K562 (cell line): Measurements from ENCODE around the gene PGAP2. TPM values are rescaled to one million over a fixed set of nuclear protein-coding genes. Genes with fewer than 3 reads are reported as not detected.

Experiments
- ATF4 ChIP-seq: fragments of 450-650 bp; formaldehyde crosslinking; IDR thresholded peaks from 2 replicates; pipeline ENCODE4 v1.4.0; 2022; ENCODE audit warnings: mild to moderate bottlenecking, moderate library complexity
- BRD4 ChIP-seq: fragments of 200-600 bp; sonication (generic); IDR thresholded peaks from 2 replicates; pipeline ENCODE4 v1.6.1; 2017; ENCODE audit warnings: inconsistent platforms
- CBFA2T2 ChIP-seq: fragments of 450-650 bp; conservative IDR thresholded peaks from 2 replicates; pipeline ENCODE4 v1.6.1; 2017; ENCODE audit warnings: mild to moderate bottlenecking
- CEBPB ChIP-seq: fragments of 450-650 bp; IDR thresholded peaks from 2 replicates; pipeline ENCODE4 v1.6.1; 2016; ENCODE audit warnings: missing genetic modification characterization, missing compliant biosample characterization
- DDX20 ChIP-seq: fragments of 450-650 bp; IDR thresholded peaks from 2 replicates; pipeline ENCODE4 v1.6.1; 2016; ENCODE audit warnings: missing genetic modification characterization, low read depth, mild to moderate bottlenecking, missing compliant biosample characterization, moderate library complexity
- GMEB1 ChIP-seq: fragments of 250-450 bp; sonication (Bioruptor Pico); IDR thresholded peaks from 2 replicates; pipeline ENCODE4 v1.4.0; 2020; ENCODE audit warnings: mild to moderate bottlenecking
- HMGN3 ChIP-seq: IDR thresholded peaks from 2 replicates; pipeline ENCODE4 v1.6.1; 2011; ENCODE audit warnings: borderline replicate concordance, low read depth, mild to moderate bottlenecking, mixed read lengths, low read length; ENCODE audit not compliant: insufficient read length; ENCODE audit errors: extremely low read depth
- PPARD ChIP-seq: fragments of 250-450 bp; sonication (Bioruptor Pico); IDR thresholded peaks from 2 replicates; pipeline ENCODE4 v1.8.0; 2022; ENCODE audit warnings: inconsistent platforms, mild to moderate bottlenecking, moderate library complexity
- SPI1 ChIP-seq: IDR thresholded peaks from 2 replicates; pipeline ENCODE4 v1.6.1; 2011; ENCODE audit warnings: low read depth, low read length, control low read depth, borderline replicate concordance
- SRSF9 ChIP-seq: fragments of 200-400 bp; formaldehyde crosslinking; IDR thresholded peaks from 2 replicates; pipeline ENCODE4 v1.6.1; 2017; ENCODE audit warnings: low read depth, low read length, borderline replicate concordance
- SUPT5H ChIP-seq: fragments of 450-650 bp; IDR thresholded peaks from 2 replicates; pipeline ENCODE4 v1.6.1; 2016
- ZNF354B ChIP-seq: fragments of 250-450 bp; sonication (Bioruptor Pico); IDR thresholded peaks from 2 replicates; pipeline ENCODE4 v1.4.0; 2020
- ZNF778 ChIP-seq: fragments of 450-650 bp; formaldehyde crosslinking; IDR thresholded peaks from 2 replicates; pipeline ENCODE4 v1.4.0; 2020; ENCODE audit warnings: mild to moderate bottlenecking, moderate library complexity
- polyA plus RNA-seq, 8 experiments: library from polyadenylated mRNA; depleted of rRNA in 4 of 8; stranded (reverse) in 5 of 8; unstranded in 3 of 8; fragments of >200 nt; fragmentation: Nextera tagmentation in 2 of 8; fragmentation: Illumina TruSeq in 1 of 8; extraction: Ambion mirVana in 2 of 8; extraction: Trizol in 1 of 8; gene quantifications; 2 replicates each; pipeline versions ENCODE4 v1.2.1 to v1.2.3, GENCODE V29; 2011 to 2014; ENCODE audit warnings: inconsistent platforms in 1 of 8, missing spikeins in 1 of 8
- total RNA-seq, 7 experiments: library from RNA; depleted of rRNA in 6 of 7; stranded (reverse); fragments of >200 nt in 6 of 7; fragmentation: Illumina TruSeq in 2 of 7; extraction: Trizol in 2 of 7; gene quantifications; 2 replicates each; pipeline versions ENCODE4 v1.2.1 to v1.2.3, GENCODE V29; 2011 to 2021; ENCODE audit warnings: low replicate concordance in 1 of 7
- TF ChIP-seq, protein P1 (sequence below): fragments of 250-450 bp; sonication (Bioruptor Pico); IDR thresholded peaks from 2 replicates; pipeline ENCODE4 v1.8.0; 2021; ENCODE audit warnings: mild to moderate bottlenecking, moderate library complexity
- TF ChIP-seq, protein P2 (sequence below): sonication (generic); formaldehyde crosslinking; IDR thresholded peaks from 2 replicates; pipeline ENCODE4 v1.8.1; 2023; ENCODE audit warnings: mild to moderate bottlenecking, missing genetic modification reagents
- TF ChIP-seq, protein P3 (sequence below), 2 experiments: fragments of 200-800 bp in 1 of 2; sonication (Bioruptor generic) in 1 of 2; sonication (generic) in 1 of 2; formaldehyde crosslinking in 1 of 2; IDR thresholded peaks in 1 of 2; conservative IDR thresholded peaks in 1 of 2; 2 replicates each; pipeline versions ENCODE4 v1.5.0 to v1.6.1; 2016 to 2020; ENCODE audit warnings: missing compliant biosample characterization in 1 of 2, missing genetic modification characterization in 1 of 2, missing genetic modification reagents in 1 of 2
- TF ChIP-seq, protein P4 (sequence below), 3 experiments: fragments of 200-800 bp in 1 of 3; sonication (Bioruptor generic) in 1 of 3; sonication (generic) in 1 of 3; formaldehyde crosslinking in 1 of 3; IDR thresholded peaks; 2 replicates each; pipeline versions ENCODE4 v1.6.1 to v1.8.0; 2016 to 2022; ENCODE audit warnings: mild to moderate bottlenecking in 2 of 3, missing compliant biosample characterization in 2 of 3, missing genetic modification characterization in 2 of 3, missing genetic modification reagents in 1 of 3

Gene PGAP2
- total and polyA plus RNA-seq, 9 of the 15 experiments (the other 6 are each of a cell fraction or from before 2014, with no cell fraction given) = 17.9 to 47.2 (median 33.7) TPM

GRCh38 chr11:3834664-3835461, 26.5 kb downstream of the PGAP2 start (continued):
- TF ChIP-seq GMEB1 (CRISPR knock-in tag) (no peak), SUPT5H (no peak), ZNF778 (CRISPR knock-in tag) (no peak), PPARD (CRISPR knock-in tag) (no peak), ATF4 (CRISPR knock-in tag) (peak; percentile 76), SPI1 (peak; percentile 92), BRD4 (no peak; the same call in 1 of the 2 replicates), DDX20 (no peak), CEBPB (tag) (peak; percentile 92), SRSF9 (no peak), ZNF354B (CRISPR knock-in tag) (no peak), HMGN3 (peak; percentile 55), CBFA2T2 (peak; percentile 68)
- TF ChIP-seq, protein P1, sequence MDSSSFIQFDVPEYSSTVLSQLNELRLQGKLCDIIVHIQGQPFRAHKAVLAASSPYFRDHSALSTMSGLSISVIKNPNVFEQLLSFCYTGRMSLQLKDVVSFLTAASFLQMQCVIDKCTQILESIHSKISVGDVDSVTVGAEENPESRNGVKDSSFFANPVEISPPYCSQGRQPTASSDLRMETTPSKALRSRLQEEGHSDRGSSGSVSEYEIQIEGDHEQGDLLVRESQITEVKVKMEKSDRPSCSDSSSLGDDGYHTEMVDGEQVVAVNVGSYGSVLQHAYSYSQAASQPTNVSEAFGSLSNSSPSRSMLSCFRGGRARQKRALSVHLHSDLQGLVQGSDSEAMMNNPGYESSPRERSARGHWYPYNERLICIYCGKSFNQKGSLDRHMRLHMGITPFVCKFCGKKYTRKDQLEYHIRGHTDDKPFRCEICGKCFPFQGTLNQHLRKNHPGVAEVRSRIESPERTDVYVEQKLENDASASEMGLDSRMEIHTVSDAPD = no peak
- TF ChIP-seq, protein P2, sequence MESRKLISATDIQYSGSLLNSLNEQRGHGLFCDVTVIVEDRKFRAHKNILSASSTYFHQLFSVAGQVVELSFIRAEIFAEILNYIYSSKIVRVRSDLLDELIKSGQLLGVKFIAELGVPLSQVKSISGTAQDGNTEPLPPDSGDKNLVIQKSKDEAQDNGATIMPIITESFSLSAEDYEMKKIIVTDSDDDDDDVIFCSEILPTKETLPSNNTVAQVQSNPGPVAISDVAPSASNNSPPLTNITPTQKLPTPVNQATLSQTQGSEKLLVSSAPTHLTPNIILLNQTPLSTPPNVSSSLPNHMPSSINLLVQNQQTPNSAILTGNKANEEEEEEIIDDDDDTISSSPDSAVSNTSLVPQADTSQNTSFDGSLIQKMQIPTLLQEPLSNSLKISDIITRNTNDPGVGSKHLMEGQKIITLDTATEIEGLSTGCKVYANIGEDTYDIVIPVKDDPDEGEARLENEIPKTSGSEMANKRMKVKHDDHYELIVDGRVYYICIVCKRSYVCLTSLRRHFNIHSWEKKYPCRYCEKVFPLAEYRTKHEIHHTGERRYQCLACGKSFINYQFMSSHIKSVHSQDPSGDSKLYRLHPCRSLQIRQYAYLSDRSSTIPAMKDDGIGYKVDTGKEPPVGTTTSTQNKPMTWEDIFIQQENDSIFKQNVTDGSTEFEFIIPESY = no peak
- TF ChIP-seq, protein P3, sequence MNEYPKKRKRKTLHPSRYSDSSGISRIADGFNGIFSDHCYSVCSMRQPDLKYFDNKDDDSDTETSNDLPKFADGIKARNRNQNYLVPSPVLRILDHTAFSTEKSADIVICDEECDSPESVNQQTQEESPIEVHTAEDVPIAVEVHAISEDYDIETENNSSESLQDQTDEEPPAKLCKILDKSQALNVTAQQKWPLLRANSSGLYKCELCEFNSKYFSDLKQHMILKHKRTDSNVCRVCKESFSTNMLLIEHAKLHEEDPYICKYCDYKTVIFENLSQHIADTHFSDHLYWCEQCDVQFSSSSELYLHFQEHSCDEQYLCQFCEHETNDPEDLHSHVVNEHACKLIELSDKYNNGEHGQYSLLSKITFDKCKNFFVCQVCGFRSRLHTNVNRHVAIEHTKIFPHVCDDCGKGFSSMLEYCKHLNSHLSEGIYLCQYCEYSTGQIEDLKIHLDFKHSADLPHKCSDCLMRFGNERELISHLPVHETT (CRISPR knock-in tag; conservative IDR thresholded peaks at IDR 0.05 in 1 of 2, IDR thresholded peaks at IDR 0.05 in 1 of 2) = peak in 1 of 2 experiments; percentile 75; a peak in 1 of 4 replicates
- TF ChIP-seq, protein P4, sequence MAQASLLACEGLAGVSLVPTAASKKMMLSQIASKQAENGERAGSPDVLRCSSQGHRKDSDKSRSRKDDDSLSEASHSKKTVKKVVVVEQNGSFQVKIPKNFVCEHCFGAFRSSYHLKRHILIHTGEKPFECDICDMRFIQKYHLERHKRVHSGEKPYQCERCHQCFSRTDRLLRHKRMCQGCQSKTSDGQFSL (CRISPR knock-in tag; IDR thresholded peaks at IDR 0.05) = peak; percentile 36; the same call in 1 of the 2 replicates
- TF ChIP-seq, protein P4 (tag; IDR thresholded peaks at IDR 0.05) = peak in 1 of 2 experiments; percentile 32; a peak in 1 of 4 replicates
